Measurements from ENCODE around the gene SORCS3.

GRCh38 chr10:104640339-104641186 lies 527 bp upstream of the SORCS3 start:
- TF ChIP-seq MAX (IDR thresholded peaks at IDR 0.05; ENCODE audit: low read depth, low read length) (no peak), CTCF (IDR thresholded peaks at IDR 0.05; ENCODE audit: low read depth, low read length) (no peak)
